Mucosa of descending colon (tissue), 3 donors: ENCODE data around the gene GMPPB. TPM values are rescaled to one million over a fixed set of nuclear protein-coding genes. Genes with fewer than 3 reads are reported as not detected.
A peak's percentile ranks its signal among the peaks of the same experiment; 100 is the strongest.
"Not testable (repeated sequence)": the region's sequence is repeated elsewhere in the genome, so short reads cannot be mapped to it uniquely, and the experiment has no call there.

Source experiments
- ATAC-seq: fragments of 200-7000 bp; cut with Tn5 transposase; one replicate; pipeline ENCODE4 v1.9.1; 2020; ENCODE audit warnings: mild to moderate bottlenecking, moderate library complexity
- DNase-seq, 3 donors: peaks; one replicate each; pipeline ENCODE4 v3.0.0-alpha.2; 2020
- H3K36me3 ChIP-seq: fragments of 200-600 bp; one replicate; pipeline ENCODE4 v1.8.0; 2021; ENCODE audit warnings: low read depth, mild to moderate bottlenecking
- H3K4me1 ChIP-seq: fragments of 200-600 bp; one replicate; pipeline ENCODE4 v1.8.0; 2021; ENCODE audit warnings: low read depth, mild to moderate bottlenecking
- H3K4me3 ChIP-seq: fragments of 200-600 bp; one replicate; pipeline ENCODE4 v1.8.0; 2021; ENCODE audit warnings: mild to moderate bottlenecking
- H3K9me3 ChIP-seq: fragments of 200-600 bp; one replicate; pipeline ENCODE4 v1.8.0; 2021; ENCODE audit warnings: mild to moderate bottlenecking
- CTCF ChIP-seq: fragments of 200-600 bp; IDR thresholded peaks from one replicate; pipeline ENCODE4 v1.8.0; 2022; ENCODE audit warnings: antibody characterized with exemption, mild to moderate bottlenecking
- intact Hi-C, 2 donors: fragments of 100-400 bp; cut with DNase I in 1 of 2; cut with micrococcal nuclease in 1 of 2; formaldehyde crosslinking; loops; one replicate each; pipeline versions ENCODE4 v1.11.0 to v1.11.1; 2022; cut with DNase I, micrococcal nuclease
- total RNA-seq, 3 donors: library from RNA; stranded (reverse); fragmentation: NEBNext Ultra II Directional in 2 of 3; extraction: Animal tissue kit (Norgen Biotek cat#: 25700) in 2 of 3; gene quantifications; one replicate each; pipeline versions ENCODE4 v1.2.1 to v1.2.4, GENCODE V29; 2021 to 2023
- donor health status: DM: no; HTN: no; CAD: no; lungs with moderate emphysema.
- donor health status: DM: no; HTN: no; CAD: no.
- donor health status: DM: no; HTN: yes; CAD: no.

GMPPB gene
- total RNA-seq, 3 donors from 2014 or later, result 36.0 to 60.5 (median 47.4) TPM

GRCh38 chr3:49689908-49690624 lies 33.7 kb downstream of the GMPPB start:
- ATAC-seq, intact Hi-C loops, H3K36me3 ChIP-seq, H3K9me3 ChIP-seq, DNase-seq: not testable (repeated sequence)
- H3K4me1 ChIP-seq, result peaks cover 21% of the 10 kb centered on the region
- H3K4me3 ChIP-seq, result peak overlapping the region; percentile 97

- intact Hi-C loops, result no loop called here
- peaks cover 21% of the 10 kb centered on the region for H3K4me1 ChIP-seq
- no peaks in the 10 kb centered on the region for H3K9me3 ChIP-seq
- peak; percentile 85 for ATAC-seq
- H3K4me3 ChIP-seq, result peak within 1 kb of the TSS; percentile 97
- no peaks in the 10 kb centered on the region for H3K36me3 ChIP-seq
- peak; percentile 91 to 93 (median 92) for DNase-seq
- TF ChIP-seq CTCF, result no peak
Observed at GRCh38 chr3:49689046-49689907, 34.5 kb downstream of the GMPPB start, which contains the start of the genes MST1 and RNF123. TSS of gene MST1 (minus strand) at chr3:49689474. CDS start at chr3:49688691, 783 bp downstream. TSS of gene RNF123 (plus strand) at chr3:49689557. CDS start at chr3:49691166, 1,609 bp downstream.

GRCh38 chr3:49688338-49689045 lies 35.3 kb downstream of the GMPPB start:
- H3K4me1 ChIP-seq, result peaks cover 21% of the 10 kb centered on the region
- intact Hi-C loops, H3K9me3 ChIP-seq, H3K4me3 ChIP-seq, H3K36me3 ChIP-seq, DNase-seq: not testable (repeated sequence)
- ATAC-seq, result peak; percentile 4

- H3K4me3 ChIP-seq, intact Hi-C loops, ATAC-seq, H3K36me3 ChIP-seq, DNase-seq, H3K9me3 ChIP-seq: not testable (repeated sequence)
- peaks cover 21% of the 10 kb centered on the region for H3K4me1 ChIP-seq
Observed at GRCh38 chr3:49687424-49687795, 36.3 kb downstream of the GMPPB start.

GRCh38 chr3:49686769-49687423 lies 36.9 kb downstream of the GMPPB start:
- H3K36me3 ChIP-seq, intact Hi-C loops, H3K4me3 ChIP-seq, H3K9me3 ChIP-seq: not testable (repeated sequence)
- ATAC-seq (peak; percentile 64), DNase-seq (peak; percentile 76 to 83 (median 82))
- peaks cover 21% of the 10 kb centered on the region for H3K4me1 ChIP-seq

- H3K9me3 ChIP-seq, intact Hi-C loops, H3K36me3 ChIP-seq, H3K4me3 ChIP-seq: not testable (repeated sequence)
- DNase-seq (peak; percentile 70 to 72 (median 72)), ATAC-seq (peak; percentile 34)
- H3K4me1 ChIP-seq, result peaks cover 19% of the 10 kb centered on the region
Observed at GRCh38 chr3:49686346-49686745, 37.4 kb downstream of the GMPPB start.

- peaks cover 14% of the 10 kb centered on the region for H3K4me1 ChIP-seq
- H3K9me3 ChIP-seq, H3K36me3 ChIP-seq, ATAC-seq, DNase-seq, intact Hi-C loops, H3K4me3 ChIP-seq: not testable (repeated sequence)
Observed at GRCh38 chr3:49685846-49686245, 37.9 kb downstream of the GMPPB start.

GRCh38 chr3:49685103-49685502 lies 38.6 kb downstream of the GMPPB start:
- intact Hi-C loops, H3K9me3 ChIP-seq, H3K36me3 ChIP-seq, DNase-seq, ATAC-seq, H3K4me1 ChIP-seq, H3K4me3 ChIP-seq: not testable (repeated sequence)

- H3K9me3 ChIP-seq, ATAC-seq, H3K4me1 ChIP-seq, DNase-seq, H3K4me3 ChIP-seq, intact Hi-C loops, H3K36me3 ChIP-seq: not testable (repeated sequence)
Observed at GRCh38 chr3:49684453-49684852, 39.3 kb downstream of the GMPPB start.
